Neuron (in vitro differentiated cells): ENCODE measurements around the gene SRSF4.
A peak's percentile ranks its signal among the peaks of the same experiment; 100 is the strongest.
"Not testable (repeated sequence)": the region's sequence is repeated elsewhere in the genome, so short reads cannot be mapped to it uniquely, and the experiment has no call there.

Experiments used
- H2AFZ ChIP-seq: one replicate; pipeline ENCODE4 v1.6.1; 2013; ENCODE audit warnings: low read depth, mild to moderate bottlenecking, inconsistent platforms, low read length, moderate library complexity
- H3K27me3 ChIP-seq: one replicate; pipeline ENCODE4 v1.6.1; 2013; ENCODE audit warnings: low read length; ENCODE audit not compliant: insufficient read depth
- H3K36me3 ChIP-seq: one replicate; pipeline ENCODE4 v1.6.1; 2013; ENCODE audit warnings: low read length; ENCODE audit not compliant: insufficient read depth
- H3K4me1 ChIP-seq: one replicate; pipeline ENCODE4 v1.6.1; 2013; ENCODE audit warnings: low read length; ENCODE audit not compliant: insufficient read depth
- H3K4me3 ChIP-seq: 2 replicates; pipeline ENCODE4 v1.5.1; 2013; ENCODE audit warnings: mild to moderate bottlenecking, low read length, moderate library complexity
- H3K9me3 ChIP-seq: one replicate; pipeline ENCODE4 v1.6.1; 2013; ENCODE audit warnings: low read length

Gene SRSF4

DNA sequence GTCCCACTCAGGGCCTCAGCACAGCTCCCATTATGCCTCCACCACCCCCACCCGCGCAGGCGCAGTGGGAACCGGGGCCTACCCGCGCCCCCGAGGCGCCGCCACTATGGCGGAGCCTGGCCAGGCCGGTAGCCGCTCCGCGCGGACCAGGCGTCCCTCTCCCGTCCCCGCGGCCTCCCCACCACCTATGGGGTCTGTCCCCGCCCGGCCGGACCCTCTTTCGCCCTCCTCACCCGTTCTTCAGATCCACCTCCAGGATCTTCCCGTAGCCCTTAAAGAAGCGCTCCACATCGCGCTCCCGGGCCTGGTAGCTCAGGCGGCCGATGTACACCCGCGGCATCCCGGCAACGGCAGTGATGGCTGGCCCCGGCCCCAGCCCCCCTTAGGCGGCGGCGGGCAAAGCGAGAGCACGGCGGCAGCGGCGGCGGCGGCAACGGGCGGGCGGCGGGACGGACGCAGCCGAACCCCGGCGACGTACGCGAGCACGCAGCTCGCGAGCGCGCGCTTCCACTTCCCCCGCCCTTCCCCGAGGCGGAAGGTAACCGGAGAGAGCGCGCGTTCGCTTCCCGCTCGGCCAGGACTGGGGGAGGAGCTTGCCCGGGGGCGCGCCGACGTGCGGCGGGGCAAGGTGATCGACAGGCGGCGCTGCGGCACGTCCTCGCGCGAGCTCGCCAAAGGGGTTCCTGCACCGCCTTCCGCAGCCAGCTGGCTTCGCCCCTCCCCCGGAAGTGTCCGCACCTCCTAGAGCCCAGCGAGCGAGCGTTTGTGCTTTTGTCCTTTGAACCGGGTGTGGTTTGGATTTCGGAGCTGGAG lies at the start of gene SRSF4:
TSS of gene SRSF4 (minus strand) at position 488 of the 813 bp plus-strand sequence. CDS start at position 340, 148 bp downstream.
- Histone ChIP-seq H3K4me1 (peaks cover 26% of the 10 kb centered on the region), H3K36me3 (peaks cover 26% of the 10 kb centered on the region), H3K4me3 (peak within 1 kb of the TSS; percentile 84), H3K27me3 (no peaks in the 10 kb centered on the region), H3K9me3 (no peaks in the 10 kb centered on the region), H2AFZ (peak within 1 kb of the TSS; percentile 95)

DNA sequence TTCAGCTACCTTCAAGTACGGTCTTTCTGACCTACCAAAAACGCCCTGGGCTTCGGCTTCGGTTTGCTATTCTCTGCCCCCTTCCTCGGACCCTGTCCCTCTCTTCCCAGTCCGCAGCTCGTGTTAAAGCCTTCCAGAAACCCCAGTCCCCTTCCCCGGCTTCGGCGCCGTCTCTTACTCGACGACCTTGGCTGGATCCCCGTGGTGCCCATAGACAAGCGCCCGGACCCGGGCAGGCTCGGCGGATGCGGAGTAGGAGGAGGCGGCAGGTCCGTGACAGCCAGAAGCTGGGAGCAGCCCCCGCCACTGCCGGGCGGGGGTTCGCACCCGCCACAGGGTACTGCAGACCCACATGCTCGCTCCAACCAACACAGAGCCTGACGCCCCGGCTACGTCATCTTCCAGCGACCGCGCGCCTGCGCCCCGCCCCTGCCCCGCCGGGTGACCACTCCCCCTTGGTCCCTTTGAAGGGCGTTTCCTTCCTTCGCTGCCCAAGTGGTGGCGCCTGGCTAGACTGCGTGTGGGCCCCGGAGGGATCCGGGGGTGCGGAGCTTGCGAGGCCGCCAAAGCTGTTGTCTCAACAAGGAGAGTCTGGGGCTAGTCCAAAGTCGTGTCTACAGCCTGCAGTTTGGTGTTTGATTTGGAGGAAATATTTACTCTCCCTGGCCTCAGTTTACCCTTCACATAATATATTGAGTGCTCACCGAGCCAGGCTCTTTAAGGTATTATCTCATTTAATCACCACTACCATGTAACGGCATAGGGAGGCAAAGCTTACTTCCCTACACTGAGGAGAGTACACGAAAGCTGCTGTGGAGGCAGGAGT lies 49.1 kb upstream of the SRSF4 start, which contains the start of gene MECR:
TSS of gene MECR (minus strand) at position 382 of the 826 bp plus-strand sequence. CDS start at position 354, 28 bp downstream.
- peaks cover 4% of the 10 kb centered on the region for H3K4me1 ChIP-seq
- peaks cover 6% of the 10 kb centered on the region for H3K27me3 ChIP-seq
- H3K4me3 ChIP-seq = peak within 1 kb of the TSS; percentile 65
- H3K9me3 ChIP-seq = no peaks in the 10 kb centered on the region
- peak within 1 kb of the TSS; percentile 76 for H2AFZ ChIP-seq
- no peaks in the 10 kb centered on the region for H3K36me3 ChIP-seq

DNA sequence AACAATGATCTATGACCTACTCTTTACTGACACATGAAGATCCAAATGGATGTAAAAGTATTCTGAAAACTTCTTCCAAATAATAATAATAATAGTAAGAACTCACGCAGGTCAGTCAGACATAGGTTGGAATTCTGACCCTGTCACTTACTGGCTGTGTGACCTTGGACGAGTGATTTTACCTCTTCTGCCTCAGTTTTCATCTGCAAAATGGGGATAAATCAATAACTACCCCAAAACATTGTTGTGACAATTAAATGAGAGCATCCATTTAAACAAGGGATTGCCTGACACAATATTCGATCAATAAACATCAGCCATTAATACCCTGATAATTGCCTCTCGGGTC lies 48.5 kb upstream of the SRSF4 start:
- Histone ChIP-seq H2AFZ (peak overlapping the region; percentile 76), H3K4me1 (peaks cover 4% of the 10 kb centered on the region), H3K4me3 (peak overlapping the region; percentile 65), H3K36me3 (peaks cover under 1% of the 10 kb centered on the region), H3K27me3 (peaks cover 6% of the 10 kb centered on the region), H3K9me3 (no peaks in the 10 kb centered on the region)

- Histone ChIP-seq H3K4me3 (no peak overlapping the region), H2AFZ (no peak overlapping the region), H3K9me3 (no peaks in the 10 kb centered on the region), H3K27me3 (peaks cover 1% of the 10 kb centered on the region), H3K4me1 (peaks cover 18% of the 10 kb centered on the region), H3K36me3 (peaks cover 3% of the 10 kb centered on the region)
Measured at GRCh38 chr1:29227511-29227910, 45.8 kb upstream of the SRSF4 start.

DNA sequence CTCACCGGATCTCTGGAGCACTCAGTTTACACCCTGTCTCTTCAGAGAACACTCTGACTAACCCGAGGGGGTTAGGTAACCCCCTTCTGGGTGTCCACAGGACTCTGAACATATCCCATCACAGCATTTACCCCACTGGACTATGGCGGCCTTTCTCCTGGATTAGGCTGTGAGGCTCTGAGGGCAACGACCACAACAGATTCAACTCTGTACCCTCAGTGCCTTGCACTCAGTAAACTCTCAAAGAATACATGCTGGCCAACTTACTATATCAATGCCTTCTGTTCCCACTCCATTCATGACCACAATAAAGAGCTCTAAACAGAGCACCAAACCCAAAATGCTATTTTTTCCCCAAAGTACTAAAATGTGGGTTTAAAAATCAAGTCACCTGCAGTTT lies 43.7 kb upstream of the SRSF4 start:
- Histone ChIP-seq H3K4me3 (no peak overlapping the region), H2AFZ (no peak overlapping the region), H3K36me3 (peaks cover 3% of the 10 kb centered on the region), H3K9me3 (no peaks in the 10 kb centered on the region), H3K27me3 (no peaks in the 10 kb centered on the region), H3K4me1 (peaks cover 20% of the 10 kb centered on the region)

DNA sequence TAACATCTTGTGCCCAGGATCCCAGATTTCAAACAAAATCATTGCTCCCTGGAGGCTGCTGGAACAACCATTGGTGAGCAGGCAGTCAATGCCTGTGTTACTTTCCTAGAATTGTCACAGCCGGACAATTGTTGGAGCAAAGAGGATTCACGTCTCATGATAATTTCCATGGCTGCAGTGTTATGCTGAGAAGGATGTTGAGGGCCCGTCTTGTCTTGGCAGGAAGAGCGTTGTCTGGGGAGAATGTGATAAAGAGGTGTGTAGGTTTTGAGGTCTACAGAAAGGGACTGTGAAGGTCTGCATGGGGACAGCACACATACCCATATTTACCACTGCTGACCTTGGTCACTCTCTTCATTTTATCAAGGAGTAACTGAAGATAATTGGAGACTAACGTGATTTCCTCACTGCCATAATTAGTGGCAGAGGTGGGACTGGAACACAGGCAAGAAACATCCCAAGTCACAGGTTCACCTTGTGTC lies 42.7 kb upstream of the SRSF4 start:
- no peak overlapping the region for H2AFZ ChIP-seq
- no peaks in the 10 kb centered on the region for H3K27me3 ChIP-seq
- peaks cover 3% of the 10 kb centered on the region for H3K36me3 ChIP-seq
- H3K4me3 ChIP-seq = no peak overlapping the region
- H3K4me1 ChIP-seq = peaks cover 15% of the 10 kb centered on the region
- no peaks in the 10 kb centered on the region for H3K9me3 ChIP-seq

DNA sequence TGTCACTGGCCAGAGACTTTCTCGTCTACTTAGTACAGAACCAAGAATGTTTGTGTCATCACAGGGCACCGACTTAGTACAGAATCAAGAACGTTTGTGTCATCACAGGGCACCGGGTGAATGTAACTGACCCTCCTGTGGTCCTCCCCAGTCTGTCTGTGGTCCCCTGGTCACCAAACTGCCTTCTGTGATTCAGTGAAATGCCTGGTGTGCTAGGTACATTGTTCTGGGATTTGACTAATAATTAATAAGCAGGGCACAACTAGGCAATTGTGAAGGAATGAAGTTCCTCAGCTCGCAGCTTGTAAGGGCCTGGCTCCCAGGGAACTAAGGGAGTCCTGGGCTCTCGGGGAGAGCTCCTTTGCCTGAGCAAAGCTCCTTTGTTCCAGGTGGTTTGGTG lies 41.8 kb upstream of the SRSF4 start:
- no peaks in the 10 kb centered on the region for H3K9me3 ChIP-seq
- peaks cover 15% of the 10 kb centered on the region for H3K4me1 ChIP-seq
- H3K4me3 ChIP-seq = no peak overlapping the region

DNA sequence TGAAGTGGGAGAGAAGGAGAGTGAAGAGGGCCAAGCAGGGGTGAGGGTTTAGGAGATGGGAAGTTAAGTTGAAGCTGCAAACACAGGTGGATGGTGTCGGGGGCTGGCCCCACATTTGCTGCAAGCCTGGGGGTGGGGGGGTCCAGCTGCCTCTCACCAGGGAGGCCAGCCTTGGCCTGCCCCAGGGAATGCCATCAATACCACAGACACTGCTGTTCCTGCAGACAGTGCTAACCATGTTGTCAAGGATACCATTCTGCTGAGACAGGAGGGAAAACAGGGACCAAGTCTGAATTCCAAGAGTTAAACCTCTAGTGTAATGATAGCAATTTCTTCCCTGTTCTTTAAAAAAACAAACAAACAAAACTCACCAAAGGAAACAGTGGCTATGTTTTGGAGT lies 41.0 kb upstream of the SRSF4 start:
- Histone ChIP-seq H2AFZ (no peak overlapping the region), H3K9me3 (no peaks in the 10 kb centered on the region), H3K4me3 (no peak overlapping the region), H3K27me3 (no peaks in the 10 kb centered on the region), H3K36me3 (peaks cover 6% of the 10 kb centered on the region), H3K4me1 (peaks cover 15% of the 10 kb centered on the region)

More for the DNA sequence above, 41.8 kb upstream of the SRSF4 start:
- Histone ChIP-seq H3K27me3 (no peaks in the 10 kb centered on the region), H2AFZ (no peak overlapping the region), H3K36me3 (peaks cover 3% of the 10 kb centered on the region)

DNA sequence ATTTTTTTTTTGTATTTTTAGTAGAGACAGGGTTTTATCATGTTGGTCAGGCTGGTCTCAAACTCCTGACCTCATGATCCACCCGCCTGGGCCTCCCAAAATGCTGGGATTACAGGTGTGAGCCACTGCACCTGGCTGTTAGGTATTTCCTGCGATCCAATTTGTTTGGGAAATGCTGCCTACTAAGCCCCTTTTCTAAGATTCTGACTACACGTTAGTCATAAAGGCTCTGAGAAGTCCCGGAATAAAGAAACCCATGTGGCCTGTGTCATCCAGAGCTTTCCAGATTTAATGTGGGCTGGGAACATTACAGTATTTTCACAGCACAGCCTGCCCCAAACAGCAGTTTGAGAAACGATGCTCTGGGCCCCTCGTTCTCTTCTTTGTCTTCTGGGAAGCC lies 40.6 kb upstream of the SRSF4 start:
- H2AFZ ChIP-seq, H3K4me3 ChIP-seq, H3K36me3 ChIP-seq, H3K9me3 ChIP-seq, H3K27me3 ChIP-seq: not testable (repeated sequence)
- H3K4me1 ChIP-seq = peaks cover 15% of the 10 kb centered on the region

- H3K36me3 ChIP-seq = peaks cover 8% of the 10 kb centered on the region
- H3K4me1 ChIP-seq = peaks cover 15% of the 10 kb centered on the region
- no peak overlapping the region for H2AFZ ChIP-seq
- no peak overlapping the region for H3K4me3 ChIP-seq
- H3K27me3 ChIP-seq = no peaks in the 10 kb centered on the region
- H3K9me3 ChIP-seq = no peaks in the 10 kb centered on the region
Measured at GRCh38 chr1:29221296-29221695, 39.6 kb upstream of the SRSF4 start.

DNA sequence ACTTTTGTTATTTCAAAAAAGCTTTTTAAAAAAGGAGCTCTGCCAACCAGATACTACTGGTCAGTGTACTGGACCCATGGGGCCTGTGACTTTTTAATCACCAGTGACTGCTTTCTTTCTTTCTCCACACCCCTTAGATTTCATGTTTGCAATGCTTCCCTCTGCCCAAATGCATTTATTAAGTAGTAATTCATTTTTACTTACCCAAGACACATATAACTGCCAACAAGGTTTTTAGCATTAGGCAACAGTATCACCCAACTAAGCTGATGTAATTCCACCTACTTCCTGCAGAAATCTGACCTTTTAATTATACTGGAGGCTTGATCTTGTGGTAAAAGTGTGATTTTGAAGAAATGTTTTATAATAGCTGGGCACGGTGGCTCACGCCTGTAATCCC lies 36.5 kb upstream of the SRSF4 start:
- H3K9me3 ChIP-seq = no peaks in the 10 kb centered on the region
- H3K4me3 ChIP-seq = no peak overlapping the region
- H3K36me3 ChIP-seq = peaks cover 26% of the 10 kb centered on the region
- H3K27me3 ChIP-seq = no peaks in the 10 kb centered on the region
- H3K4me1 ChIP-seq = peaks cover 9% of the 10 kb centered on the region
- no peak overlapping the region for H2AFZ ChIP-seq

- Histone ChIP-seq H3K4me1 (peaks cover 3% of the 10 kb centered on the region), H3K27me3 (no peaks in the 10 kb centered on the region), H2AFZ (no peak overlapping the region), H3K4me3 (no peak overlapping the region), H3K9me3 (no peaks in the 10 kb centered on the region), H3K36me3 (peaks cover 31% of the 10 kb centered on the region)
Measured at GRCh38 chr1:29217633-29218032, 35.9 kb upstream of the SRSF4 start.

GRCh38 chr1:29213055-29213454 lies 31.4 kb upstream of the SRSF4 start:
- Histone ChIP-seq H3K4me1 (no peaks in the 10 kb centered on the region), H2AFZ (no peak overlapping the region), H3K27me3 (no peaks in the 10 kb centered on the region), H3K9me3 (no peaks in the 10 kb centered on the region), H3K4me3 (no peak overlapping the region), H3K36me3 (peaks cover 57% of the 10 kb centered on the region)
